HG02610 (cell line): ENCODE results near the gene SIGLECL1.

Experiments
- ATAC-seq: cut with Tn5 transposase; IDR thresholded peaks from one replicate; pipeline ENCODE4 v1.9.1; 2021; ENCODE audit warnings: mild to moderate bottlenecking, moderate library complexity; ENCODE audit not compliant: unreplicated experiment

The SIGLECL1 gene

DNA sequence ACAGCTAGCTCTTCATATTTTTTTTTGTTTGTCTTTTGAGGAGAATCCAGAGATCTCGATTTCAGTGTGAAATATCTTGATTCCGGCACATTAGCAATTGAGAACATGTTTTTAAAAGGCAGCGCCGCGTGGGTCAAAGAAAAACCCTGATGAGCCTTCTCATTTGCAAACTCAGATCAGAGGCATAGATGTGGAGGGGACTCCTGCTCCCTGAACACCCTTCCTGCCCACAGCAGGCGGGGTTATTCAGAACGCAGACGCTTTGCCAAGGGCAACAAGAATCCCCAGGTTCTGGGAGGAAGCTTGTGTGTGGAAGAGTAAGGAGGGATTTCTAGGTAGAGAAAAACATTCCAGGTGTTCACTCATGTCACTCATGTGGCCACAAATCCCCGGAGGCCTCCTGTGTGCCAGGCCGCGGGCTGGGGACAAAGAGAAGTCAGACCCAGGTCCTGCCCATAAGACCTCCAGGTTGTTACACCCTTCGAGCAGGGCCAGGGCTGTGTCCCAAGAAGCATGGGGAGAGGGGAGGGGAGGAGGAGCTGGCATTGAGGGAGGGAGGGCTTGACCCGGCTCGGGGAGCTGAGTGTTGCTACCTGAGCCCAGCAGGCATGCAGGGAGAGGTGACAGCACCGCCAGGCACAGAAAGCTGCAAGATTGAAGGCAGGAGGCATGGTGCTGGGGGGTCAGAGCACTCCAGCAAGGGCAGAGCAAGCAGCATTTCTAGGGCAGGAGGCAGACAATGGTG is 44.7 kb downstream of the SIGLECL1 start:
- ATAC-seq, result no peak

DNA sequence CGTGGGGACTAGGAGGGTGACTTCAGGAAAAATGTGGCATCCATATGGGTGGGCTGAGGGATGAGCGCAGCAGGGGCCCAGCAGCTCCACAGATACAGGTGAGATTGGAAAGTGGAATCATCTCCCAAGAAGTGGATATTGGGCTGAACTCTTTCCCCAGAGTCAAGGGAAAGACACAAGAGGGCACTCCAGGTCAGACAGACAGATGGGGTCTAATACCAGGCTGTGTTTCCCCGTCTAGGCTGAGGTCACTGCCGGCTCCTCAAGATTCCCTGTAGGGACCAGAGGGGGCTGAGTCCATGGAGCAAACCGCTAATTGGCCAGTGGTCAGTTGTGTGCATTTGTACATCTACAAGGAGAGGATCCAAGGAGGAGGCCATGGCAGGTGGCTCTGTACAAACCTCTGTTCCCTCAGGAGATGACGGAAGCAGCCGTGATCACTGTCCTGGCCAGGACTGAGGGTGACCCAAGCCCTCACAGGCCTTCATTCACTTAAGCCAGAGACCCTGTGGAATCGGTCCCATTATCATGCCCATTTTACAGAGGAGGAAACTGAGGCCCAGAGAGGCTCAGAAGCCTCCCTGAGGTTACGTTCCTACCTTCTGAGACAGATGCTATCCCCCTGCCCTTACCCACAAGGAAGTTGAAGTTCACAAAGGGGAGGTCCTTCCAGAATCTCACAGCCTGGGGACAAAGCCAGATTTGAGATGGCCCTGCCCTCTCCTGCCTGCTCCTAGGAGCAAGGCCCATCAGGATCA is 45.6 kb downstream of the SIGLECL1 start:
- ATAC-seq, result no peak

DNA sequence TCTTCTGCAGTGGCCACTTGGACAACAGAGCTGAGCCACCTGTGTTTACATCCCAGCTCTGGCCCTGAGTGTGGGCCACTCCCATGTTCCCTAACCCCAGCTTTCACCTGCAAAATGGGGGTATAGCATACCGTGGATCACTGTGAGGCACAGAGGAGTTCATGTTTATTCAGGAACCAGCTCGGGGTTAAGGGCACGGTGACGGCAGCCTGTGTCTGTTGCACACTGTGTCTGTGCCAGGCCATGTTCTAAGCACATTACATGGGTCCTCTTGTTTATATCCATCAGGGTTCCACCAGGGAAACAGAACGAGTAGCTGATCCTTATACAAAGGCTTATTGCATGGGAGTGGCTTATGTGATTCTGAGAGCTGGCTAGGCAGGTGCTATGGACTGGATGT is 46.5 kb downstream of the SIGLECL1 start:
- no peak for ATAC-seq

DNA sequence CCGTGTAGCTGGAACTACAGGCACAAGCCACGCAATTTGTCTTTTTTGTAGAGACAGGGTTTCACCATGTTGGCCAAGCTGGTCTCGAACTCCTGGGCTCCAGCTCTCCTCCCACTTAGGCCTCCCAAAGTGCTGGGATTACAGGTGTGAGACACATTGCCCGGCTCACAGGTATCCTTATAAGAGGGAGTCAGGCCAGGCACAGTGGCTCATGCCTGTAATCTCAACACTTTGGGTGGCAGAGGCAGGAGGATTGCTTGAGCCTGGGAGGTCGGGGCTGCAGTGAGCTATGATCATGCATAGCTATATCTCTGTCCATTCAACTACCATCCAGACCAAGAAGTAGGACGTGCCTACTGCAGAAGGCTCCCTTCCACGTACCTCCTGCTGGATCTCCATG is 50.4 kb downstream of the SIGLECL1 start:
- ATAC-seq, result no peak

DNA sequence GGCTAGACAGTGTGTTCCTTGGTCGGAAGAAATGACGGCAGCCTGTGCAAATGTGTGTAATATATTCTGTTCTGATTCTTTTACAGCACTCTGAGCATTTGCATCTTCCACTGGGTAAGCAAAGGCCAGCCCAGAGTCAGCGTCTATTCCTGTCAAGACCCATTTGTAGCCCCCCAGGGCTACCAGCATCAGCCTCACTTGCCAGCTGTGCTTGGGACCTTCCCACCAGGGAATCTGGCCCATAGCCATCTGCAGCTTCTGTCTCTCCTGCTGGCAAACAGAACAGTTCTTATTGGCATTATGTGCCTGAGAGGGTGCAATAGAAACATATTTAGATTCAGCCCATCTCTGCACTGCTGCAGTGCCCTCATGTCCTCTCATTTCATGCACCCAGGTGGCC is 54.6 kb downstream of the SIGLECL1 start:
- no peak for ATAC-seq

DNA sequence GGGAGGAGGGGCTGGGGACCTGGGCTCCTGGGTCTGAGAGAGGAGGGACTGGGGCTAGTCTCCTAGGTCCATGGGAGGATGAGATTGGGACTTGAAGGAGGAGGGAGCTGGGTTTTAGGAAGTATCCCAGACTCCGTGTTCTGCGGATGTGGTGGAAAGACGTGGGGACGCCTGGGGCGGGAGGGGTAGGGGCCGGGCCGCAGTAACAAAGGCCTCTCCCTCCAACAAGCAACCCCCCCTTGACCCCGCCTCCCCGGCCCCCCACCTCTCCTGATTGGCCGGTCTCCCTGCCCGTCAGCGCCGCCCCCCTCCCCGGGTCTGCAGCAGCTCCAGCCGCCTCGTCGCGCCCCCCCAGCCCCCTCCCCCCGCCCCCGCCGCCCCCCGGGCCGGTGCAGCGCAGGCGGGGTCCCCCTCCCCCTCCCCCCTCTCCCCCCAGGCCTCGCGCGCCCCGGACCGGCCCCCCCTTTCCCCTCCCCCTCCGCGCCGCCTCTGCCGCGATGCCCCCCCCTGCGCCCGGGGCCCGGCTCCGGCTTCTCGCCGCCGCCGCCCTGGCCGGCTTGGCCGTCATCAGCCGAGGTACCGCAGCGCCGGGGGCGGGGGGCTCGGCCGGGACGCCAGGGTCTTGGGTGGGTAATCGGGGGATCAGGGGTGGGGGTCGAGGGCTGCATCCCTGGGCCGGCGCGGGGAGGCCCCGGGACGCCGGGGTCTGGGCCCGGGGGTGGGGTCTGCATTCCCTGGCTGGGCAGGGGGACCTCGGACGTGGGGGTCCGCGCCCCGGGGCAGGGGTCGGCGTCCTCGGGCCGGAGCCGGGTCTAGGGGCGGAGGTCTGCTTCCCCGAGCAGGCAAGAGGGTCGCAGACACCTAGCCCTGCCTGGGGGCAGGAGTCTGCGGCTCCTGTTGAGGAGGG is 60.7 kb downstream of the SIGLECL1 start, which contains the start of gene IGLON5:
TSS of gene IGLON5 (plus strand) at position 294 of the 907 bp plus-strand sequence. CDS start at position 498, 204 bp downstream.
- ATAC-seq, result no peak

DNA sequence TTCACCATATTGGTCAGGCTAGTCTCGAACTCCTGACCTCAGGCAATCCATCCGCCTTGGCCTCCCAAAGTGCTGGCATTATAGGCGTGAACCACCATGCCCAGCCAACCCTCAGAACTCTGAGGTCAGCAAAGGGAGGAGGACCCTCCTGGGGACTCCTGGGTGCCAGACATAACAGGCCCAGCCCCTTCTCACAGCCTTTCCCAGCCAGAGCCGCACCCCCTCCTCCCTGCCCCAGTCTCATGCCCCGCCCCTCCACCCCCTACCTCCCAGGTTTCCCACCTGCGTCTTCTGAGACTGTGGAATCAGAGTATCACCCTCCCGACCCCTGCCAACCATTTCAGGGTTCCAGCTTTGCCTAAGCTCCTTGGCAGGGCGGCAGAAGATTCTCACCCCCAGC is 65.8 kb downstream of the SIGLECL1 start:
- no peak for ATAC-seq

DNA sequence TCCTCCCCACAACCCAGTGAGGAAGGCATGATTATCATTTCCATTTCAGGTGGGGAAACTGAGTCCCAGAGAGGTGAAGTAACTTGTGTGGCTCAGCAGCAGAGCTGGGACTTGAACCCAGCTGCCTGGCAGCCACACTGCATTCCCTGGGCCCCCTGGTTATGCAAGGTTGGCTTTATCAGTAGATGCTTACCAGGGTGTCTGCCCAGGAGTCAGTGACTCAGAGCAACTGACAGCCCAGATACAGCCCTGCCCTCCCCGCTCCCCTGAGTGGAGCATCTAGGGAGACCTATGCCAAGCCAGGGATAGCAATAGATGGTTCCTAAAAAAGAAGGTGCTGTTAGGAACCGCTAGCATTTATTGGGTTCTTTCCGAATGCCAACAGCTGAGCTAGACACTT is 66.5 kb downstream of the SIGLECL1 start:
- ATAC-seq, result no peak

DNA sequence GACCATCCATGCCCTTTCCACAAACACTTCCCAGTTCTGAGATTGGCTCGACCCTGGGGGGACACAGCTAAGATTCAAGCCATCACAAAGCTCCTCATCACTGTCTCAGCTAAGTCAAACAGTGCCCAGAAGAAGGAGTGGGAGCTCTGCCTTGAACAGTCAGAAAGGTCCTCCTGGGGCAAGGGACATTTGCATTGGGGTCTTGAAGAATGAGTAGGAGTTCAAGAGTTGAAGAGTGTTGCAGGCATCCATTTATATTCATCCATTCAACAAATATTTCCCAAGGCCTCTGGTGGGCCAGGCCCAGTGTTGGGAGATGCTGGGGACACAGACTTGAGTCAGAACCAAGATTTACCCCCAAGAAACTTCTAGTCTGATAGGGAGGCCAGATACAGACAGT is 67.1 kb downstream of the SIGLECL1 start:
- no peak for ATAC-seq
